HEK293 (cell line): ENCODE data around the gene HOXC10.

Experiments
- KLF1 ChIP-seq: fragments of 450-650 bp; formaldehyde crosslinking; IDR thresholded peaks from 2 replicates; pipeline ENCODE4 v1.5.1; 2016; ENCODE audit warnings: missing biosample characterization, missing genetic modification characterization
- OVOL3 ChIP-seq: fragments of 450-650 bp; formaldehyde crosslinking; IDR thresholded peaks from 2 replicates; pipeline ENCODE4 v1.5.1; 2016; ENCODE audit warnings: missing biosample characterization, missing genetic modification characterization
- REST ChIP-seq: fragments of 450-650 bp; formaldehyde crosslinking; IDR thresholded peaks from 2 replicates; pipeline ENCODE4 v1.5.1; 2016; ENCODE audit warnings: missing biosample characterization, missing genetic modification characterization
- SCRT2 ChIP-seq: fragments of 450-650 bp; formaldehyde crosslinking; IDR thresholded peaks from 2 replicates; pipeline ENCODE4 v1.5.1; 2016; ENCODE audit warnings: missing biosample characterization, missing genetic modification characterization
- SETDB1 ChIP-seq: IDR thresholded peaks from one replicate; pipeline ENCODE4 v1.6.1; 2017; ENCODE audit warnings: mild to moderate bottlenecking, low read length, moderate library complexity, mixed read lengths; ENCODE audit not compliant: insufficient read length
- ZBTB1 ChIP-seq: fragments of 450-650 bp; formaldehyde crosslinking; IDR thresholded peaks from 2 replicates; pipeline ENCODE4 v1.5.1; 2016; ENCODE audit warnings: missing biosample characterization, missing genetic modification characterization
- ZBTB10 ChIP-seq: fragments of 450-650 bp; formaldehyde crosslinking; IDR thresholded peaks from 2 replicates; pipeline ENCODE4 v1.5.1; 2016; ENCODE audit warnings: missing biosample characterization, missing genetic modification characterization
- ZBTB8A ChIP-seq: fragments of 450-650 bp; formaldehyde crosslinking; IDR thresholded peaks from 2 replicates; pipeline ENCODE4 v1.5.1; 2016; ENCODE audit warnings: missing biosample characterization, missing genetic modification characterization
- ZFP41 ChIP-seq: fragments of 450-650 bp; formaldehyde crosslinking; IDR thresholded peaks from 2 replicates; pipeline ENCODE4 v1.5.1; 2016; ENCODE audit warnings: missing biosample characterization, missing genetic modification characterization, borderline replicate concordance
- ZNF140 ChIP-seq: fragments of 450-650 bp; formaldehyde crosslinking; IDR thresholded peaks from 2 replicates; pipeline ENCODE4 v1.5.1; 2016; ENCODE audit warnings: missing biosample characterization, missing genetic modification characterization
- ZNF148 ChIP-seq: fragments of 450-650 bp; formaldehyde crosslinking; IDR thresholded peaks from 2 replicates; pipeline ENCODE4 v1.5.0; 2017; ENCODE audit warnings: missing biosample characterization, missing genetic modification characterization, borderline replicate concordance
- ZNF19 ChIP-seq: fragments of 450-650 bp; formaldehyde crosslinking; IDR thresholded peaks from 2 replicates; pipeline ENCODE4; 2016; ENCODE audit warnings: missing biosample characterization, missing genetic modification characterization, low read depth
- ZNF2 ChIP-seq: fragments of 450-650 bp; formaldehyde crosslinking; IDR thresholded peaks from 2 replicates; pipeline ENCODE4 v1.5.1; 2016; ENCODE audit warnings: missing biosample characterization, missing genetic modification characterization
- ZNF239 ChIP-seq: fragments of 450-650 bp; formaldehyde crosslinking; IDR thresholded peaks from 2 replicates; pipeline ENCODE4 v1.5.1; 2016; ENCODE audit warnings: missing biosample characterization, missing genetic modification characterization
- ZNF324 ChIP-seq: fragments of 450-650 bp; formaldehyde crosslinking; IDR thresholded peaks from 2 replicates; pipeline ENCODE4 v1.5.1; 2016; ENCODE audit warnings: missing biosample characterization, missing genetic modification characterization
- ZNF366 ChIP-seq: fragments of 450-650 bp; formaldehyde crosslinking; conservative IDR thresholded peaks from 2 replicates; pipeline ENCODE4 v1.5.1; 2016; ENCODE audit warnings: missing biosample characterization, missing genetic modification characterization
- ZNF473 ChIP-seq: fragments of 450-650 bp; formaldehyde crosslinking; IDR thresholded peaks from 2 replicates; pipeline ENCODE4 v1.5.1; 2017; ENCODE audit warnings: missing biosample characterization, missing genetic modification characterization
- ZNF555 ChIP-seq: fragments of 450-650 bp; formaldehyde crosslinking; conservative IDR thresholded peaks from 2 replicates; pipeline ENCODE4 v1.5.1; 2017; ENCODE audit warnings: missing biosample characterization, mild to moderate bottlenecking, missing genetic modification characterization, inconsistent platforms
- ZNF600 ChIP-seq: fragments of 450-650 bp; formaldehyde crosslinking; IDR thresholded peaks from 2 replicates; pipeline ENCODE4 v1.5.1; 2016; ENCODE audit warnings: missing biosample characterization, missing genetic modification characterization
- ZNF629 ChIP-seq: fragments of 450-650 bp; formaldehyde crosslinking; IDR thresholded peaks from 2 replicates; pipeline ENCODE4 v1.5.1; 2017; ENCODE audit warnings: missing biosample characterization, missing genetic modification characterization
- ZNF658 ChIP-seq: fragments of 450-650 bp; formaldehyde crosslinking; IDR thresholded peaks from 2 replicates; pipeline ENCODE4; 2016; ENCODE audit warnings: missing biosample characterization, missing genetic modification characterization
- ZNF843 ChIP-seq: fragments of 450-650 bp; formaldehyde crosslinking; IDR thresholded peaks from 2 replicates; pipeline ENCODE4 v1.5.1; 2016; ENCODE audit warnings: missing biosample characterization, missing genetic modification characterization
- TF ChIP-seq, protein P1 (sequence below): fragments of 450-650 bp; formaldehyde crosslinking; optimal IDR thresholded peaks from 2 replicates; pipeline ENCODE3; 2016; ENCODE audit warnings: missing biosample characterization, mild to moderate bottlenecking, missing genetic modification characterization
- TF ChIP-seq, protein P2 (sequence below): fragments of 450-650 bp; formaldehyde crosslinking; IDR thresholded peaks from 2 replicates; pipeline ENCODE4 v1.5.1; 2016; ENCODE audit warnings: missing biosample characterization, missing genetic modification characterization
- TF ChIP-seq, protein P3 (sequence below): fragments of 450-650 bp; formaldehyde crosslinking; IDR thresholded peaks from 2 replicates; pipeline ENCODE4 v1.5.1; 2016; ENCODE audit warnings: missing biosample characterization, missing genetic modification characterization

Gene HOXC10

DNA sequence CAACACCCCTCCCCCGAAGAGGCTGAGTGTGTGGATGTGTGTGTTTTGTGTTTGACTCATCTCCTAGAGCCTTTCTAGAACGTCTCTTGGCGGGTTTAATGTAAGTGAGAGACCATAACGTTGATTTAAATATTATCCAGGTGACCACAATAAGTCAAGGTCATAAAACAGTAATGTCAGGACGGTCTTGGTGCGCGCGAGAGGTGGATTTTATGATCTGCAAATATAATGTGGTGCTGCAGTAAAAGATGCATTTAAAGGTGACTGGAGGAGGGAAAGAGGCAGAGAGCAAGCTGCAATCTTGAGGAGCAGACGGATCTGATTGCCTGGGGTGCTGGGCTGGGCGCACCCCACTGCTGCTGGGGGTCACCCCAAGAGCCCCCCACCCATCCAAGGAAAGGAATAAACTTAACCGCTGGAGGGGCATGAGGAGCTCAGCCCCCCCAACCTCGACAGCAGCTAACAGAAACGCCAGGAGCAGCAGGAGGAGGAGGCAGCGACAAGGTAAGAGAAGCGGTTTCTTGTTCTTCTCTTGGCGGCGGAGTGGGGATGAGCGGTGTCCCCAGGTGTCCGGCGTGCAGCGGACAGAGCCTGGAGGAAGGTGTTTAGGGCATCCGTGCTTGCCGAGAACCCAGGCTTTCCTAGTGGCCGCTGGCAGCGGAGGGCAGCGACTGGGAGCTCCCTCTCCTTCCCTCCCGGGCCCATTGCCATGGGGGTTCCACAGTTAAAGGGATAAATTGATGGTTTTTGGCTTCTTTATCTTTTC lies 5.5 kb downstream of the HOXC10 start (continued):
- no peak for TF ChIP-seq ZNF148 (tag by site-specific recombination)
- no peak for TF ChIP-seq ZNF19
- TF ChIP-seq, protein P1, sequence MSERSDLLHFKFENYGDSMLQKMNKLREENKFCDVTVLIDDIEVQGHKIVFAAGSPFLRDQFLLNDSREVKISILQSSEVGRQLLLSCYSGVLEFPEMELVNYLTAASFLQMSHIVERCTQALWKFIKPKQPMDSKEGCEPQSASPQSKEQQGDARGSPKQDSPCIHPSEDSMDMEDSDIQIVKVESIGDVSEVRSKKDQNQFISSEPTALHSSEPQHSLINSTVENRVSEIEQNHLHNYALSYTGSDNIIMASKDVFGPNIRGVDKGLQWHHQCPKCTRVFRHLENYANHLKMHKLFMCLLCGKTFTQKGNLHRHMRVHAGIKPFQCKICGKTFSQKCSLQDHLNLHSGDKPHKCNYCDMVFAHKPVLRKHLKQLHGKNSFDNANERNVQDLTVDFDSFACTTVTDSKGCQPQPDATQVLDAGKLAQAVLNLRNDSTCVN (tag by site-specific recombination), result no peak
- TF ChIP-seq, protein P2, sequence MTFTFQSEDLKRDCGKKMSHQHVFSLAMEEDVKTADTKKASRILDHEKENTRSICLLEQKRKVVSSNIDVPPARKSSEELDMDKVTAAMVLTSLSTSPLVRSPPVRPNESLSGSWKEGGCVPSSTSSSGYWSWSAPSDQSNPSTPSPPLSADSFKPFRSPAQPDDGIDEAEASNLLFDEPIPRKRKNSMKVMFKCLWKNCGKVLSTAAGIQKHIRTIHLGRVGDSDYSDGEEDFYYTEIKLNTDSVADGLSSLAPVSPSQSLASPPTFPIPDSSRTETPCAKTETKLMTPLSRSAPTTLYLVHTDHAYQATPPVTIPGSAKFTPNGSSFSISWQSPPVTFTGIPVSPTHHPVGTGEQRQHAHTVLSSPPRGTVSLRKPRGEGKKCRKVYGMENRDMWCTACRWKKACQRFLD, result no peak
- no peak; the same call in 1 of the 2 replicates for TF ChIP-seq ZNF2 (tag by site-specific recombination)
- peak; percentile 53; the same call in 1 of the 2 replicates for TF ChIP-seq ZNF843 (tag by site-specific recombination)
- TF ChIP-seq ZNF555 (tag by site-specific recombination), result no peak
- no peak for TF ChIP-seq SETDB1
- no peak for TF ChIP-seq ZNF658 (tag by site-specific recombination)
- no peak for TF ChIP-seq ZNF140 (tag by site-specific recombination)
- TF ChIP-seq ZBTB10 (tag by site-specific recombination), result peak; percentile 94
- no peak for TF ChIP-seq ZBTB1 (tag by site-specific recombination)
- TF ChIP-seq ZNF324 (tag by site-specific recombination), result no peak; the same call in 1 of the 2 replicates
- no peak for TF ChIP-seq REST
- TF ChIP-seq ZNF600, result no peak
- no peak for TF ChIP-seq ZNF239 (tag by site-specific recombination)
- TF ChIP-seq ZNF629 (tag by site-specific recombination), result no peak
- TF ChIP-seq, protein P3, sequence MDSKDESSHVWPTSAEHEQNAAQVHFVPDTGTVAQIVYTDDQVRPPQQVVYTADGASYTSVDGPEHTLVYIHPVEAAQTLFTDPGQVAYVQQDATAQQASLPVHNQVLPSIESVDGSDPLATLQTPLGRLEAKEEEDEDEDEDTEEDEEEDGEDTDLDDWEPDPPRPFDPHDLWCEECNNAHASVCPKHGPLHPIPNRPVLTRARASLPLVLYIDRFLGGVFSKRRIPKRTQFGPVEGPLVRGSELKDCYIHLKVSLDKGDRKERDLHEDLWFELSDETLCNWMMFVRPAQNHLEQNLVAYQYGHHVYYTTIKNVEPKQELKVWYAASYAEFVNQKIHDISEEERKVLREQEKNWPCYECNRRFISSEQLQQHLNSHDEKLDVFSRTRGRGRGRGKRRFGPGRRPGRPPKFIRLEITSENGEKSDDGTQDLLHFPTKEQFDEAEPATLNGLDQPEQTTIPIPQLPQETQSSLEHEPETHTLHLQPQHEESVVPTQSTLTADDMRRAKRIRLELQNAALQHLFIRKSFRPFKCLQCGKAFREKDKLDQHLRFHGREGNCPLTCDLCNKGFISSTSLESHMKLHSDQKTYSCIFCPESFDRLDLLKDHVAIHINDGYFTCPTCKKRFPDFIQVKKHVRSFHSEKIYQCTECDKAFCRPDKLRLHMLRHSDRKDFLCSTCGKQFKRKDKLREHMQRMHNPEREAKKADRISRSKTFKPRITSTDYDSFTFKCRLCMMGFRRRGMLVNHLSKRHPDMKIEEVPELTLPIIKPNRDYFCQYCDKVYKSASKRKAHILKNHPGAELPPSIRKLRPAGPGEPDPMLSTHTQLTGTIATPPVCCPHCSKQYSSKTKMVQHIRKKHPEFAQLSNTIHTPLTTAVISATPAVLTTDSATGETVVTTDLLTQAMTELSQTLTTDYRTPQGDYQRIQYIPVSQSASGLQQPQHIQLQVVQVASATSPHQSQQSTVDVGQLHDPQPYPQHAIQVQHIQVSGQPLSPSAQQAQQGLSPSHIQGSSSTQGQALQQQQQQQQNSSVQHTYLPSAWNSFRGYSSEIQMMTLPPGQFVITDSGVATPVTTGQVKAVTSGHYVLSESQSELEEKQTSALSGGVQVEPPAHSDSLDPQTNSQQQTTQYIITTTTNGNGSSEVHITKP (tag by site-specific recombination), result no peak
- TF ChIP-seq ZBTB8A (tag by site-specific recombination), result no peak
- peak; percentile 20; the same call in 1 of the 2 replicates for TF ChIP-seq ZNF366 (tag by site-specific recombination)
- TF ChIP-seq ZNF473, result no peak
- no peak for TF ChIP-seq SCRT2 (tag by site-specific recombination)
- no peak for TF ChIP-seq ZFP41 (tag by site-specific recombination)
- TF ChIP-seq OVOL3 (tag by site-specific recombination), result peak; percentile 56; the same call in 1 of the 2 replicates
- no peak for TF ChIP-seq KLF1
